A549 (cell line): ENCODE measurements around the gene CLEC4F. TPM values are rescaled to one million over a fixed set of nuclear protein-coding genes. Genes with fewer than 3 reads are reported as not detected.

Experiments
- ATAC-seq, 2 experiments: fragments of 200-7000 bp in 1 of 2; fragments of >200 bp in 1 of 2; cut with Nextera tagmentation in 1 of 2; cut with Tn5 transposase in 1 of 2; 3 replicates each; pipeline versions ENCODE4 v1.8.0 to v1.9.1; 2018 to 2020; ENCODE audit warnings: mild to moderate bottlenecking in 1 of 2, moderate library complexity in 1 of 2
- CTCF ChIA-PET: fragments of 300-600 bp; sonication (Branson Sonifier 250); formaldehyde crosslinking; extraction: SDS; loops from one replicate; lab custom pipeline; 2021; ENCODE audit warnings: antibody characterized with exemption, inconsistent platforms; lab: Yijun Ruan, JAX
- POLR2A ChIA-PET: fragments of 350-600 bp; formaldehyde crosslinking; extraction: SDS; loops from one replicate; lab custom pipeline; 2021; ENCODE audit warnings: antibody characterized with exemption, inconsistent platforms; lab: Yijun Ruan, JAX
- DNase-seq, 2 experiments: peaks; one replicate each; pipeline versions ENCODE4 v3.0.0 to v3.0.0-alpha.2; 2011 to 2016; ENCODE audit warnings: low read depth in 1 of 2, low spot score in 1 of 2
- FAIRE-seq: peaks from 2 replicates; lab custom pipeline; 2011; peaks lifted over from hg19 to GRCh38; lab: Jason Lieb, UNC
- H3K27ac ChIP-seq, 2 experiments: fragments of >200 bp; sonication (Bioruptor Twin); formaldehyde crosslinking; 3 replicates each; pipeline ENCODE4 v1.5.1; 2016 to 2017
- H3K4me1 ChIP-seq: fragments of >200 bp; sonication (Bioruptor Twin); formaldehyde crosslinking; 3 replicates; pipeline ENCODE4 v1.6.1; 2016
- H3K4me2 ChIP-seq: fragments of >200 bp; sonication (Bioruptor Twin); formaldehyde crosslinking; 3 replicates; pipeline ENCODE4 v1.6.1; 2016
- H3K4me3 ChIP-seq: fragments of >200 bp; sonication (Bioruptor Twin); formaldehyde crosslinking; 3 replicates; pipeline ENCODE4 v1.5.1; 2016
- H3K9me3 ChIP-seq: fragments of >200 bp; sonication (Bioruptor Twin); formaldehyde crosslinking; 3 replicates; pipeline ENCODE4 v1.6.1; 2016
- ATOH8 ChIP-seq: fragments of 250-450 bp; sonication (Bioruptor Pico); IDR thresholded peaks from 2 replicates; pipeline ENCODE4 v1.5.0; 2020; ENCODE audit warnings: low read depth, mild to moderate bottlenecking, moderate library complexity
- CHD4 ChIP-seq: fragments of 200-600 bp; sonication (generic); IDR thresholded peaks from 2 replicates; pipeline ENCODE4 v1.6.1; 2016; ENCODE audit warnings: antibody characterized with exemption, mild to moderate bottlenecking, borderline replicate concordance
- EHF ChIP-seq: fragments of 250-450 bp; sonication (Bioruptor Pico); IDR thresholded peaks from 2 replicates; pipeline ENCODE4 v1.5.0; 2020; ENCODE audit warnings: mild to moderate bottlenecking
- FOSL2 ChIP-seq, 2 experiments: fragments of 450-650 bp in 1 of 2; fragments of >200 bp in 1 of 2; sonication (Bioruptor Twin) in 1 of 2; formaldehyde crosslinking; IDR thresholded peaks; 2 replicates each; pipeline versions ENCODE4 v1.5.0 to v1.6.1; 2016 to 2020; ENCODE audit warnings: mild to moderate bottlenecking in 1 of 2, moderate library complexity in 1 of 2
- GATA3 ChIP-seq: IDR thresholded peaks from 2 replicates; pipeline ENCODE4 v1.6.1; 2012; ENCODE audit warnings: borderline replicate concordance
- HDAC2 ChIP-seq: fragments of 200-600 bp; sonication (generic); IDR thresholded peaks from 2 replicates; pipeline ENCODE4 v1.6.1; 2016
- HOXA7 ChIP-seq: fragments of 250-450 bp; sonication (Bioruptor Pico); IDR thresholded peaks from 2 replicates; pipeline ENCODE4 v1.5.0; 2020; ENCODE audit warnings: mild to moderate bottlenecking, moderate library complexity
- HOXB13 ChIP-seq: fragments of 250-450 bp; sonication (Bioruptor Pico); IDR thresholded peaks from 2 replicates; pipeline ENCODE4 v1.5.0; 2020; ENCODE audit warnings: low read depth, mild to moderate bottlenecking, moderate library complexity
- KDM5A ChIP-seq: fragments of 200-600 bp; sonication (generic); IDR thresholded peaks from 2 replicates; pipeline ENCODE4 v1.6.1; 2016; ENCODE audit warnings: antibody characterized with exemption, mild to moderate bottlenecking
- PHF8 ChIP-seq: fragments of 200-600 bp; sonication (generic); IDR thresholded peaks from 2 replicates; pipeline ENCODE4 v1.6.1; 2016; ENCODE audit warnings: low read depth, mild to moderate bottlenecking, antibody characterized with exemption, moderate library complexity, borderline replicate concordance
- RNF2 ChIP-seq: fragments of 200-600 bp; sonication (generic); IDR thresholded peaks from 2 replicates; pipeline ENCODE4 v1.6.1; 2016; ENCODE audit warnings: low read depth, mild to moderate bottlenecking, antibody characterized with exemption, moderate library complexity, borderline replicate concordance
- TFCP2L1 ChIP-seq: fragments of 250-450 bp; sonication (Bioruptor Pico); IDR thresholded peaks from 2 replicates; pipeline ENCODE4 v1.5.0; 2021; ENCODE audit warnings: mild to moderate bottlenecking
- USF2 ChIP-seq: fragments of 450-650 bp; IDR thresholded peaks from 2 replicates; pipeline ENCODE4 v1.6.1; 2014; ENCODE audit warnings: antibody characterized with exemption
- ZSCAN20 ChIP-seq: fragments of 250-450 bp; sonication (Bioruptor Pico); IDR thresholded peaks from 2 replicates; pipeline ENCODE4 v1.8.0; 2022; ENCODE audit warnings: mild to moderate bottlenecking, moderate library complexity
- WGBS: methylation state at CpG from one replicate; pipeline ENCODE4 v1.1.6; 2017; ENCODE audit errors: missing lambda C conversion rate; 5-methylcytosine and 5-hydroxymethylcytosine counted together
- polyA plus RNA-seq, 4 experiments: library from polyadenylated mRNA; depleted of rRNA in 3 of 4; stranded (reverse); fragments of >200 nt; fragmentation: RNase III in 1 of 4; extraction: RNeasy Plus Mini Kit Qiagen cat#74134 plus additional on column Dnase treatment in 1 of 4; gene quantifications; 2 replicates in 3 of 4; 3 replicates in 1 of 4; pipeline ENCODE4 v1.2.3, GENCODE V29; 2011 to 2017
- TF ChIP-seq, protein P1 (sequence below): IDR thresholded peaks from 2 replicates; pipeline ENCODE4 v1.6.1; 2012; ENCODE audit warnings: low read depth, borderline replicate concordance

The CLEC4F gene
- polyA plus RNA-seq, 2 of the 4 experiments (the other 2 are of a cell fraction) = not detected

- H3K4me2 ChIP-seq = no peak overlapping the region
- POLR2A ChIA-PET = no interaction called here
- no peaks in the 10 kb centered on the region for H3K4me1 ChIP-seq
- WGBS = 34% methylated on average over 7 of the region's 7 CpGs
- ATAC-seq = no peak
- TF ChIP-seq FOSL2 (IDR thresholded peaks at IDR 0.05) (no peak), FOSL2 (CRISPR knock-in tag; IDR thresholded peaks at IDR 0.05) (no peak), PHF8 (no peak), HOXA7 (no peak), EHF (CRISPR knock-in tag) (no peak), ATOH8 (CRISPR knock-in tag) (no peak), ZSCAN20 (CRISPR knock-in tag) (no peak), CHD4 (no peak), USF2 (no peak), HDAC2 (no peak)
- TF ChIP-seq, all 56 proteins: peak for 0
- no peak overlapping the region for H3K4me3 ChIP-seq
- CTCF ChIA-PET = interaction anchor here (0.8 to 2.6 kb wide), 5 partner anchors 20 to 206 kb away, joined by 3 to 11 read pairs (median 5); no protein-coding TSS in a partner anchor
- DNase-seq (no peak), FAIRE-seq (no peak)
- H3K9me3 ChIP-seq = peaks cover 14% of the 10 kb centered on the region
- no peak overlapping the region for H3K27ac ChIP-seq
Measured at GRCh38 chr2:70842401-70842800, 22.0 kb upstream of the CLEC4F start.

- Histone ChIP-seq H3K4me3 (no peak overlapping the region), H3K4me2 (no peak overlapping the region), H3K9me3 (peaks cover 23% of the 10 kb centered on the region), H3K4me1 (no peaks in the 10 kb centered on the region), H3K27ac (no peak overlapping the region)
- TF ChIP-seq, protein P1, sequence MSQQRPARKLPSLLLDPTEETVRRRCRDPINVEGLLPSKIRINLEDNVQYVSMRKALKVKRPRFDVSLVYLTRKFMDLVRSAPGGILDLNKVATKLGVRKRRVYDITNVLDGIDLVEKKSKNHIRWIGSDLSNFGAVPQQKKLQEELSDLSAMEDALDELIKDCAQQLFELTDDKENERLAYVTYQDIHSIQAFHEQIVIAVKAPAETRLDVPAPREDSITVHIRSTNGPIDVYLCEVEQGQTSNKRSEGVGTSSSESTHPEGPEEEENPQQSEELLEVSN = no peak
- TF ChIP-seq TFCP2L1 (CRISPR knock-in tag) = no peak
- FAIRE-seq (no peak), ATAC-seq (no peak), DNase-seq (no peak)
- CTCF ChIA-PET = interaction anchor here (0.8 to 2.2 kb wide), 4 partner anchors 19 to 93 kb away, joined by 3 to 6 read pairs (median 4); no protein-coding TSS in a partner anchor
- POLR2A ChIA-PET = no interaction called here
- 68% methylated on average over 10 of the region's 10 CpGs for WGBS
Measured at GRCh38 chr2:70837980-70838925, 17.9 kb upstream of the CLEC4F start.

DNA sequence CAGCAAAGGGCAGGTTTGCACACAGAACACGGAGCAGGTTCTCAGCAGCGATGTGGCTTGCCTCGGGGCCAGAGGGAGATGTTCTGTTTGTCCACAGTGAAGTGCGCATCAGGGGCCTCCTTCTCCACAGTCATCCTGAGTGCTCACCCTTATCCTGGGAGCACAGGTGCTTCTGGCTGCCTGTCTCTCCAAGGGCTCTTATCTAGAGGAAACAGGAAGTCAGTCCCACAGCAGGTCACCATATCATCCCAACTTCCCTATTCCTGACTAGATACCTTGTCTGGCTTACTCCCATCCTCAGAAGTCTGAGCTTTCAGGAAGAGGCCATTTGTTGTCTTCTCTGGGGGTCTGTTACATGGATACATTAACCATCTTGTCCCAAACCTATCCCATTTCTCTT, 15.2 kb upstream of the CLEC4F start, which contains the start of gene CD207:
TSS of gene CD207 (minus strand) at position 174 of the 400 bp plus-strand sequence. CDS start at position 134, 40 bp downstream.
- DNase-seq = no peak
- Histone ChIP-seq H3K4me3 (no peak within 1 kb of the TSS), H3K4me1 (no peaks in the 10 kb centered on the region), H3K4me2 (no peak within 1 kb of the TSS), H3K27ac (no peak within 1 kb of the TSS), H3K9me3 (peaks cover 8% of the 10 kb centered on the region; the same call in 2 of the 3 replicates)
- TF ChIP-seq RNF2 (no peak), GATA3 (no peak), KDM5A (no peak), HOXB13 (CRISPR knock-in tag) (no peak)
- POLR2A ChIA-PET = no interaction called here
- WGBS = 43% methylated on average over 4 of the region's 4 CpGs
- CTCF ChIA-PET = interaction anchor here (1.2 to 1.4 kb wide), 3 partner anchors 25 to 35 kb away, joined by 3 to 4 read pairs (median 4); no protein-coding TSS in a partner anchor
- no peak for ATAC-seq
- FAIRE-seq = no peak
